A673 (cell line): ENCODE measurements around the gene C3orf33.

ENCODE experiments used
- EZH2 ChIP-seq: fragments of 200-600 bp; sonication (generic); IDR thresholded peaks from 2 replicates; pipeline ENCODE4 v1.6.1; 2017; ENCODE audit warnings: borderline replicate concordance, low read depth, mild to moderate bottlenecking, mixed read lengths, antibody characterized with exemption, low read length; ENCODE audit not compliant: poor library complexity, severe bottlenecking
- TF ChIP-seq, protein P1 (sequence below): fragments of 300-800, 200-600 bp; sonication (generic); conservative IDR thresholded peaks from 2 replicates; pipeline ENCODE4 v1.5.1; 2017; ENCODE audit warnings: low read depth, mild to moderate bottlenecking, antibody characterized with exemption, low read length, moderate library complexity, mixed read lengths

DNA sequence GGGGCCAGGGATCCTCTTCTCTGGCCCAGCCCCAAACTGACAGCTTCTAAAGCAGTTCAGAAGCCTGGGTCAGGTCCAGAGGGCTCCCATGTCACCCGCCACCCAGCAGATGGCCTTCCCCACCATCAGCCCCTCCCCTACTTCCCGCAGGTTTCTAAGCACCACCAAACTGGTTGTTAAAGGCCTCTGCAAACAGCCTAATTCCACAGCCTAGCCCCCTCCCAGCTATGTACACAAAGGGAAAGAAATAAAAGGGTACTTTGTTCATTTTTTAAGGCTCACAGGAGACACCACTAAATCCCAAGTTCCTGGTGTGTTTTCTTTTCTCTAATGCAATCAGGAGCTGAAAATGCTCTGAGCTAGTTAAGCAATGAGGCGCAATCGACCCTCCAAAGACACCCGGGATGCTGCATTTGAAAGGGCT lies 91.8 kb downstream of the C3orf33 start:
- TF ChIP-seq, protein P1, sequence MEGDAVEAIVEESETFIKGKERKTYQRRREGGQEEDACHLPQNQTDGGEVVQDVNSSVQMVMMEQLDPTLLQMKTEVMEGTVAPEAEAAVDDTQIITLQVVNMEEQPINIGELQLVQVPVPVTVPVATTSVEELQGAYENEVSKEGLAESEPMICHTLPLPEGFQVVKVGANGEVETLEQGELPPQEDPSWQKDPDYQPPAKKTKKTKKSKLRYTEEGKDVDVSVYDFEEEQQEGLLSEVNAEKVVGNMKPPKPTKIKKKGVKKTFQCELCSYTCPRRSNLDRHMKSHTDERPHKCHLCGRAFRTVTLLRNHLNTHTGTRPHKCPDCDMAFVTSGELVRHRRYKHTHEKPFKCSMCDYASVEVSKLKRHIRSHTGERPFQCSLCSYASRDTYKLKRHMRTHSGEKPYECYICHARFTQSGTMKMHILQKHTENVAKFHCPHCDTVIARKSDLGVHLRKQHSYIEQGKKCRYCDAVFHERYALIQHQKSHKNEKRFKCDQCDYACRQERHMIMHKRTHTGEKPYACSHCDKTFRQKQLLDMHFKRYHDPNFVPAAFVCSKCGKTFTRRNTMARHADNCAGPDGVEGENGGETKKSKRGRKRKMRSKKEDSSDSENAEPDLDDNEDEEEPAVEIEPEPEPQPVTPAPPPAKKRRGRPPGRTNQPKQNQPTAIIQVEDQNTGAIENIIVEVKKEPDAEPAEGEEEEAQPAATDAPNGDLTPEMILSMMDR = no peak
- TF ChIP-seq EZH2 = no peak
